ENCODE results near the gene GPR75.

The GPR75 gene

GRCh38 chr2:53874401-53874950 is 14.7 kb upstream of the GPR75 start:
- no peak overlapping the region for H3K27ac ChIP-seq
- TF ChIP-seq ZFX (IDR thresholded peaks at IDR 0.05; ENCODE audit: borderline replicate concordance) = no peak
- TF ChIP-seq CTCF (IDR thresholded peaks at IDR 0.05) = no peak

GRCh38 chr2:53867773-53868172 is 8.0 kb upstream of the GPR75 start:
- TF ChIP-seq CTCF (IDR thresholded peaks at IDR 0.05) = no peak
- TF ChIP-seq ZFX (IDR thresholded peaks at IDR 0.05; ENCODE audit: borderline replicate concordance) = no peak
- no peak overlapping the region for H3K27ac ChIP-seq

- TF ChIP-seq CTCF (IDR thresholded peaks at IDR 0.05) (no peak), ZFX (IDR thresholded peaks at IDR 0.05; ENCODE audit: borderline replicate concordance) (no peak)
- H3K27ac ChIP-seq = no peak overlapping the region
These were observed 7.4 kb upstream of the GPR75 start for GRCh38 chr2:53867169-53867568.

- TF ChIP-seq ZFX (IDR thresholded peaks at IDR 0.05; ENCODE audit: borderline replicate concordance) (no peak), CTCF (IDR thresholded peaks at IDR 0.05) (no peak)
- H3K27ac ChIP-seq = no peak overlapping the region
These were observed 6.2 kb upstream of the GPR75 start for GRCh38 chr2:53865962-53866361.

- TF ChIP-seq CTCF (IDR thresholded peaks at IDR 0.05) (no peak), ZFX (IDR thresholded peaks at IDR 0.05; ENCODE audit: borderline replicate concordance) (no peak)
- H3K27ac ChIP-seq = no peak overlapping the region
These were observed 5.5 kb upstream of the GPR75 start for GRCh38 chr2:53865264-53865663.

- no peak overlapping the region for H3K27ac ChIP-seq
These were observed 3.9 kb upstream of the GPR75 start for GRCh38 chr2:53863538-53864227.

More at GRCh38 chr2:53863538-53864227, 3.9 kb upstream of the GPR75 start:
- TF ChIP-seq ZFX (IDR thresholded peaks at IDR 0.05; ENCODE audit: borderline replicate concordance) (no peak), CTCF (IDR thresholded peaks at IDR 0.05) (no peak)
